Ishikawa (cell line): ENCODE data around the gene FUBP3.

Experiments used
- CEBPB ChIP-seq: IDR thresholded peaks from 2 replicates; pipeline ENCODE4 v1.6.1; 2012
- CREB1 ChIP-seq: IDR thresholded peaks from 2 replicates; pipeline ENCODE4 v1.6.1; 2012; ENCODE audit warnings: low read depth
- EGR1 ChIP-seq: IDR thresholded peaks from 2 replicates; pipeline ENCODE4 v1.6.1; 2012
- EP300 ChIP-seq: IDR thresholded peaks from 2 replicates; pipeline ENCODE4 v1.6.1; 2012; ENCODE audit warnings: borderline replicate concordance
- FOXM1 ChIP-seq: IDR thresholded peaks from 2 replicates; pipeline ENCODE4 v1.6.1; 2012; ENCODE audit warnings: low read depth, borderline replicate concordance
- NFIC ChIP-seq: IDR thresholded peaks from 2 replicates; pipeline ENCODE4 v1.6.1; 2012
- RAD21 ChIP-seq: IDR thresholded peaks from 2 replicates; pipeline ENCODE4 v1.6.1; 2012; ENCODE audit warnings: low read depth
- TAF1 ChIP-seq: IDR thresholded peaks from 2 replicates; pipeline ENCODE4 v1.6.1; 2012; ENCODE audit warnings: low read depth, mild to moderate bottlenecking
- TCF12 ChIP-seq: IDR thresholded peaks from 2 replicates; pipeline ENCODE4 v1.6.1; 2012; ENCODE audit warnings: low read depth
- TEAD4 ChIP-seq: IDR thresholded peaks from 2 replicates; pipeline ENCODE4 v1.6.1; 2012
- YY1 ChIP-seq: IDR thresholded peaks from 2 replicates; pipeline ENCODE4 v1.6.1; 2012; ENCODE audit warnings: low read depth
- ZBTB7A ChIP-seq: IDR thresholded peaks from 2 replicates; pipeline ENCODE4 v1.6.1; 2012; ENCODE audit warnings: low read depth
- TF ChIP-seq, protein P1 (sequence below): IDR thresholded peaks from 2 replicates; pipeline ENCODE4 v1.6.1; 2012; ENCODE audit warnings: low read depth, mild to moderate bottlenecking
- TF ChIP-seq, protein P2 (sequence below): IDR thresholded peaks from 2 replicates; pipeline ENCODE4 v1.6.1; 2012
- TF ChIP-seq, protein P3 (sequence below): IDR thresholded peaks from 2 replicates; pipeline ENCODE4 v1.6.1; 2012

FUBP3 gene, protein sequence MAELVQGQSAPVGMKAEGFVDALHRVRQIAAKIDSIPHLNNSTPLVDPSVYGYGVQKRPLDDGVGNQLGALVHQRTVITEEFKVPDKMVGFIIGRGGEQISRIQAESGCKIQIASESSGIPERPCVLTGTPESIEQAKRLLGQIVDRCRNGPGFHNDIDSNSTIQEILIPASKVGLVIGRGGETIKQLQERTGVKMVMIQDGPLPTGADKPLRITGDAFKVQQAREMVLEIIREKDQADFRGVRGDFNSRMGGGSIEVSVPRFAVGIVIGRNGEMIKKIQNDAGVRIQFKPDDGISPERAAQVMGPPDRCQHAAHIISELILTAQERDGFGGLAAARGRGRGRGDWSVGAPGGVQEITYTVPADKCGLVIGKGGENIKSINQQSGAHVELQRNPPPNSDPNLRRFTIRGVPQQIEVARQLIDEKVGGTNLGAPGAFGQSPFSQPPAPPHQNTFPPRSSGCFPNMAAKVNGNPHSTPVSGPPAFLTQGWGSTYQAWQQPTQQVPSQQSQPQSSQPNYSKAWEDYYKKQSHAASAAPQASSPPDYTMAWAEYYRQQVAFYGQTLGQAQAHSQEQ

DNA sequence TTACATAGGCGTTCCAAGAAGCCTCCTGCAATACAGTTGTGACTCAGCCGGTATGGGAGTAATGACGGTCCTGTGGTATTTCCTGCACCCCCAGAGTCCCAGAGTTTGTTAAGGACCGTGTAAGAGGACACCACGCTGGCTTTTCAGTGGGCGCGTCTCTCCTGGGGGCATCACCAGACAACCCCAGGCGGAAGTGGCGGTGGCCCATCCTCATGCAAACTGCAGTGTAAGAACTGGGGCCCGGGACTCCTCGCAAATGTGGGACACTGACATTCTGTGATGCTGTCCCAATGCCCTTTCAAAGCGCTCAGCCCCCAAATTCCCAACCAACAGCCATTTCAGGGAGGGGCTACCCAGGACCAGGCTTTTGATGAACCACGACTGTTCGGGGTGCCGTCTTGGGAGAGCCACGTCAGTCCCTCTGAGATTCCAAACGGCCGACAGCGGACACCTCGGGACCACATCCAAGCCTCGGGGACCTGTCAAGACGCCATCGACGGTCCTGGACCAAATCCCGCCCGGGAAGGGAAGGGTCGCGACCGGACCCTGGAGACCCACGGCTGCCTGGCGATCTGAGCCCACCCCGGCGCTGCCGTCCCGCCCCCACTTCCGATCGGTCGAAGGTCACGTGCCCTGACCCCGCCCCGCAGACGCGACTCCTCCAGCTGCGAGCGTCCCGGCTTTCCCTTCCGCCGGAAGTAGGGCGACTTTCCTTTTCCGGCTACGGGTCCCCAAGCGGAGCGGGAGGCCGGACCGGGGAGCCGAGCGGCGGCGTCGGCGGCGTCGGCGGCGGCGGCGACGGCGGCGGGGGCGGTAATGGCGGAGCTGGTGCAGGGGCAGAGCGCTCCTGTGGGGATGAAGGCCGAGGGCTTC lies at the start of gene FUBP3:
Gene FUBP3 (plus strand): TSS at position 713 of the 873 bp plus-strand sequence. CDS start 104 bp downstream, at position 817.
- TF ChIP-seq, protein P1, sequence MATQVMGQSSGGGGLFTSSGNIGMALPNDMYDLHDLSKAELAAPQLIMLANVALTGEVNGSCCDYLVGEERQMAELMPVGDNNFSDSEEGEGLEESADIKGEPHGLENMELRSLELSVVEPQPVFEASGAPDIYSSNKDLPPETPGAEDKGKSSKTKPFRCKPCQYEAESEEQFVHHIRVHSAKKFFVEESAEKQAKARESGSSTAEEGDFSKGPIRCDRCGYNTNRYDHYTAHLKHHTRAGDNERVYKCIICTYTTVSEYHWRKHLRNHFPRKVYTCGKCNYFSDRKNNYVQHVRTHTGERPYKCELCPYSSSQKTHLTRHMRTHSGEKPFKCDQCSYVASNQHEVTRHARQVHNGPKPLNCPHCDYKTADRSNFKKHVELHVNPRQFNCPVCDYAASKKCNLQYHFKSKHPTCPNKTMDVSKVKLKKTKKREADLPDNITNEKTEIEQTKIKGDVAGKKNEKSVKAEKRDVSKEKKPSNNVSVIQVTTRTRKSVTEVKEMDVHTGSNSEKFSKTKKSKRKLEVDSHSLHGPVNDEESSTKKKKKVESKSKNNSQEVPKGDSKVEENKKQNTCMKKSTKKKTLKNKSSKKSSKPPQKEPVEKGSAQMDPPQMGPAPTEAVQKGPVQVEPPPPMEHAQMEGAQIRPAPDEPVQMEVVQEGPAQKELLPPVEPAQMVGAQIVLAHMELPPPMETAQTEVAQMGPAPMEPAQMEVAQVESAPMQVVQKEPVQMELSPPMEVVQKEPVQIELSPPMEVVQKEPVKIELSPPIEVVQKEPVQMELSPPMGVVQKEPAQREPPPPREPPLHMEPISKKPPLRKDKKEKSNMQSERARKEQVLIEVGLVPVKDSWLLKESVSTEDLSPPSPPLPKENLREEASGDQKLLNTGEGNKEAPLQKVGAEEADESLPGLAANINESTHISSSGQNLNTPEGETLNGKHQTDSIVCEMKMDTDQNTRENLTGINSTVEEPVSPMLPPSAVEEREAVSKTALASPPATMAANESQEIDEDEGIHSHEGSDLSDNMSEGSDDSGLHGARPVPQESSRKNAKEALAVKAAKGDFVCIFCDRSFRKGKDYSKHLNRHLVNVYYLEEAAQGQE: no peak
- TF ChIP-seq FOXM1 (no peak), EGR1 (peak; percentile 69), ZBTB7A (0 out of 2 replicates have a peak, but pooled peaks have one; percentile 55), NFIC (no peak), TEAD4 (no peak), EP300 (peak; percentile 19; the same call in 1 of the 2 replicates), CEBPB (no peak), RAD21 (no peak), YY1 (no peak), CREB1 (peak; percentile 56), TAF1 (peak; percentile 67), TCF12 (no peak; the same call in 1 of the 2 replicates)
- TF ChIP-seq, protein P2, sequence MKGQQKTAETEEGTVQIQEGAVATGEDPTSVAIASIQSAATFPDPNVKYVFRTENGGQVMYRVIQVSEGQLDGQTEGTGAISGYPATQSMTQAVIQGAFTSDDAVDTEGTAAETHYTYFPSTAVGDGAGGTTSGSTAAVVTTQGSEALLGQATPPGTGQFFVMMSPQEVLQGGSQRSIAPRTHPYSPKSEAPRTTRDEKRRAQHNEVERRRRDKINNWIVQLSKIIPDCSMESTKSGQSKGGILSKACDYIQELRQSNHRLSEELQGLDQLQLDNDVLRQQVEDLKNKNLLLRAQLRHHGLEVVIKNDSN: peak; percentile 99
- TF ChIP-seq, protein P3, sequence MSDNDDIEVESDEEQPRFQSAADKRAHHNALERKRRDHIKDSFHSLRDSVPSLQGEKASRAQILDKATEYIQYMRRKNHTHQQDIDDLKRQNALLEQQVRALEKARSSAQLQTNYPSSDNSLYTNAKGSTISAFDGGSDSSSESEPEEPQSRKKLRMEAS: peak; percentile 53; the same call in 1 of the 2 replicates

DNA sequence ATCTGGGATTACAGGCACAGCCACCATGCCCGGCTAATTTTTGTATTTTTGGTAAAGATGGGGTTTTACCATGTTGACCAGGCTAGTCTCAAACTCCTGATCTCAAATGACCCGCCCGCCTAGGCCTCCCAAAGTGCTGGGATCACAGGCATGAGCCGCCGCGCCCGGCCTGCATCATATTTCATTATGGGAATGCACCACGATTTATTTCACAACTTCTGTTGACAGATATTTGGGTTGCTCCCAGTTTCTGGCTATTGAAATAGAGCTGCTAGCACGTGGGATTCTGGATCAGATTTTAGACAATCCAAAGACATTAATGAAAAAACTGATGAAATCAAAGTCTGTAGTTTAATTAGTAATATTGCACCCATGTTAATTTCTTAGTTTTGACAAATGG lies 48.4 kb upstream of the FUBP3 start:
- TF ChIP-seq, protein P3: 0 out of 2 replicates have a peak, but pooled peaks have one; percentile 30
- TF ChIP-seq YY1 (no peak), NFIC (peak; percentile 57), CEBPB (peak; percentile 79)

DNA sequence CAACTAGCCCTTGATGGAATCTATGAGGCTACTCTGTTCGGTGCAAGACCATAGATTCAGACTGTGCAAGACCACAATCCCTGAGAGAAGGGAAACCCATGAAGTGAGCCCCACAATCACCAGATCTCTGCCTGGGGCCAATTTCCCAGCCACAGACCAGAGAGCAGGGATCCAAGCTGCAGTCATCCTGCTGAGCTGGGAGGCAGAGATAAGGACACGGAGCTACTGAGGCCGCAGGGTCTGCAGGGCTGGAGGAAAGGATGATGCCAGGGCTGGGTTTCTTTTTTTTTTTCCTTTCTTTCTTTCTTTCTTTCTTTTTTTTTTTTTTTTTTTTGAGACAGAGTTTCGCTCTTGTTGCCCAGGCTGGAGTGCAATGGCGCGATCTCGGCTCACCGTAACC lies 47.7 kb upstream of the FUBP3 start:
- TF ChIP-seq, protein P3: no peak
- TF ChIP-seq CEBPB: no peak
- TF ChIP-seq RAD21: no peak
- TF ChIP-seq NFIC: no peak
- no peak for TF ChIP-seq TCF12
- no peak for TF ChIP-seq TEAD4
- no peak for TF ChIP-seq YY1
- no peak for TF ChIP-seq ZBTB7A
- TF ChIP-seq, protein P1: no peak
- TF ChIP-seq, protein P2: no peak
- no peak for TF ChIP-seq EGR1
- TF ChIP-seq CREB1: no peak
- no peak for TF ChIP-seq FOXM1
- TF ChIP-seq TAF1: no peak
- TF ChIP-seq EP300: no peak

DNA sequence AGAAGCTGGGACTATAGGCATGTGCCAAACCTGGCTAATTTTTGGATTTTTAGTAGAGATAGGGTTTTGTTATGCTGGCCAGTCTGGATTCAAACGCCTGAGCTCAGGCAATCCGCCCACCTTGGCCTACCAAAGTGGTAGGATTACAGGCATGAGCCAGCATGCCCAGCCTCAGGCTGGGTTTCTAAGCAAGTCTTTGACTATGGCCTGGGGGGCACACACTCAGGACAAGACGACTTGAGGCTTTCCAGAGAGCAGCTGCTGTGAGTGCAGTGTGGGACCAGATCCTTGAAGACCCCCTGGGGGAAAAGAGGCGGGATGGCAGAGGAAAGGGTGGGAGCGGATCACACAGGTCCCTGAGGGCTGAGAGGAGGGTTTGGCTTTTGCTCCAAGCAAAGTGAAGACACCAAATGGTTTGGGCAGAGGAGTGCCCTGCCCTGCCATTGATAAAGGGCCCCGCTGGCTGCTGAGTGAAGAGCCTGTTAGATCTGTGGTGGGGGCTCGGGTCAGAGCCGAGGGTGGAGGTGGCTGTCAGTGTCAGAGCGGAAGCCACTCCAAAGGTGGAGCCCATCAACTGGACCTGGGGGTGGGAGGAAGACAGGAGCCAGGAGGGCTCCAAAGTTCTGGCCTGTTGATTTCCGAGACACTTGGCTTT lies 46.8 kb upstream of the FUBP3 start:
- TF ChIP-seq TEAD4 (no peak), YY1 (no peak), FOXM1 (no peak), CREB1 (no peak)
- TF ChIP-seq, protein P3: no peak
- TF ChIP-seq, protein P2: no peak
- TF ChIP-seq, protein P1: no peak
